CD4-positive, alpha-beta T cell treated with Interleukin-12 subunit alpha and Interleukin-12 subunit beta, for 1 hour (primary cell): ENCODE results near the gene EMC10.
"Not testable (repeated sequence)": the region's sequence is repeated elsewhere in the genome, so short reads cannot be mapped to it uniquely, and the experiment has no call there.

Experiments used
- DNase-seq: peaks from one replicate; pipeline ENCODE4 v3.0.0-alpha.2; 2020

EMC10 gene

GRCh38 chr19:50476224-50476906, at the start of gene EMC10, which contains the start of gene GARIN5A:
Gene EMC10, plus strand, starts transcription at chr19:50476507. Its CDS starts 38 bp downstream, at chr19:50476545.
Gene GARIN5A, minus strand, starts transcription at chr19:50476848. Its CDS starts 460 bp downstream, at chr19:50476388.
- DNase-seq: peak; percentile 97

GRCh38 chr19:50427318-50427925, 48.9 kb upstream of the EMC10 start:
- no peak for DNase-seq

GRCh38 chr19:50427997-50428425, 48.3 kb upstream of the EMC10 start:
- peak; percentile 50 for DNase-seq

GRCh38 chr19:50428772-50429463, 47.4 kb upstream of the EMC10 start:
- DNase-seq: no peak

- no peak for DNase-seq
Measured at GRCh38 chr19:50430888-50431342, 45.4 kb upstream of the EMC10 start.

DNA sequence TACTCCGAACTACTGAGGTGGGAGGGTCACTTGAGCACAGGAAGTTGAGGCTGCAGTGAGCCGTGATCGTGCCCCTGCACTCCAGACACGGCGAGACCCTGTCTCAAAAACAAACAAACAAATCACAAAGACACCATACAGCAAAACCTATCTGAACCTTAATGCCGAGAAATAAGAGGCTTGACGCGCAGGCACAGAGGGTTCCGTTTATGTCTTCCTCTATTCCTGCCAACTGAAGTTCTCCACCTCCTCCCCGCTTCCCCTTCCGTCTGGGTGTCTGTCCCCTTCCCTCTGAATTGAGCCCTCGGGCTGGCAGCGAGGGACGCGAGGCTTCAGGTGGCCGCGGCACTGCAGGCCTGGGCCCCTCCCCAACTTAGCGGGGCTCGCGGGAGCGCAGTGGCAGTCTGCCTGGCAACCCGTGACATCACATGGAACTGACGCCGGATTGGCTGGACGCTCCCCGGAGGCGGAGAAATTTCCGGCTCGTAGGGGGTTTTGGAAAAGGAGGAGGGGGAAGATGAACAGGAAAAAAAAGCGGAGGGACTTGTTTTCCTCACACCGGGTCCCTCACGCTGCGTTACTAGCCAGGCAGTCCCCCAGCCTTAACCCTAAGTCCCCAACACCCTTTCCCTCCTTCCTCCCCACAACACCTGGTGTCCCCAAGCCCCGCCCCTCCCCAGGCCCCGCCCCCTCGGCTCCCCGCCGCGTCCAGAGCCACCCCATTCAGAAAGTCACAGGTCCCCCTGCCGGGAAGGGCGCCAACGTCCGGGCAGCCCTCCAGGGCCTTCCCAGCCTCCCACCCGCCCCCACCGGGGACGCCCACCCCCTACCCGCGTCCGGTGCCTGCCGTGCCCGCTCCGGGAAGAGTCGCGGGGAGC, 44.7 kb upstream of the EMC10 start:
- DNase-seq: peak; percentile 91

DNA sequence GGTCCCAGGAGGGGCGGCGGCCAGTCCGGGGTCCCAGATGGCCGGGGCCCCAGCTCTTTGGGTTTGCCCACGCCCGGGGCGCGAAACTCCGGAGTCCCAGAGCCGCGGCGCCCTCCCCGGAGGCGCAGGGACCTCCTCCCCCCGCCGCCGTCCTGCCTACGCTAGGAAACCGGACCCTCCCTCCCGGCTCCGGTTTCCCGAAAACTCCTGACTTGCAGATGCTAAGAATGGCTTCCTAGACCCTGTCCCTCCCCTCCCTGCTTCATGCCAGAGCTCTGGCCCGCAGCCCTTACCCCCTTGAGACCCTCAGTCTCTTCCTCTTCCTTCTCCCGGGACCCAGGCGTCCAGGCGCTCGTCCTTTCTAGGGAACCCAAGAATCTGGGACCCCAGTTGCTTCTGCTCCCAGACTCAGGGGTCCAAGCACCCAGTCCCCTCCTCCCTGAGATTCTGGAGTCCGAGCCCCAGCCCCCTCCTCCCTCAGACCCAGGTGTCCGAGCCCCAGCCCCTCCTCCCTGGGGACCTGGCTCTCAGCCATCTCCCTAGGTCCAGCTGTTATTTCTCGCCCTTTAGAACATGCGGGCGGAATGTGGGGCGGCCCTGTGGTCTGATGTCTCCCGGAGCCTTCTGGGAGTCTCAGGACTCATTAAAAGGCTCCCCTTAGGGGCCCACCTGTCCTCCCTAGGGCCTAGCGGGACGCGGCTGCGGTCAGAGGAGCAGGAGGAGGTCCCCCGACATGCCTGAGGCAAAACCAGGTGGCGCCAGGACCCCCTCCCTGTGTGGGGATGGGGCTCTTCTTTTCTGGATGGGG, 43.9 kb upstream of the EMC10 start, which contains the start of gene MYBPC2:
TSS of gene MYBPC2 (plus strand) at position 672 of the 808 bp plus-strand sequence. CDS start at position 734, 62 bp downstream.
- DNase-seq: no peak

DNA sequence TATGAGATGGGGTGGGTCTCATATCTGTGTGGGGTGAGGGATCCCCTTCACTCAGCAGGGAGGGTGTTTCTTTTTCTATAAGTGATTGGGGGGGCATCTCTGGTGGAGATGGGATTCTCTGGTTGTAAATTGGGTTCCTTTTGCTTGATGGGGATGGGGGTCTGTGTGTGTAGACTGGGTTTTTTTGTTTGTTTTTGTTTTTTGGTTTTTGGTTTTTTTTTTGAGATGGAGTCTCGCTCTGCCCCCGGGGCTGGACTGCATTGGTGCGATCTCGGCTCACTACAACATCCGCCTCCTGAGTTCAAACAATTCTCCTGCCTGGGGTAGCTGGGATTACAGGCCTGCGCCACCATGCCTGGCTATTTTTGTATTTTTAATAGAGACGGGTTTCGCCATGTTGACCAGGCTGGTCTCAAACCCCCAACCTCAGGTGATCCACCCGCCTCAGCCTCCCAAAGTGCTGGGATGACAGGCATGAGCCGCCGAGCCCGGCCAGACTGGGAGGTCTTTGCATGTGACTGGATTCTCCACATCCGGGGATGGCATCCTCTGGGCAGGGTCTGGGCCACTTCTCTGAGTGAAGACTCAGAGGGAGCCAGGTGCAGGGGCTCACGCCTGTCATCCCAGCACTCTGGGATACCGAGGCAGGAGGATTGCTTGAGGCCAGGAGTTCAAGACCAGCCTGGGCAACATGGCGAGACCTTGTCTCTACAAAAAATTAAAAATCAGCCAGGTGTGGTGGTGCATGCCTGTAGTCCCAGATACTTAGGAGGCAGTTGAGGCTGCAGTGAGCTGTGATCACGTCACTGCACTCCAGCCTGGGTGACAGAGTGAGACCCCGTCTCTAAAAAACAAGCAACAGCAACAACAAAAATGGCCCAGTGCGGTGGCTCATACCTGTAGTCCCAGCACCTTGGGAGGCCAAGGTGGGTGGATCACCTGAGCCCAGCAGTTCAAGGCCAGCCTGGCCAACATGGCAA, 42.8 kb upstream of the EMC10 start:
- no peak for DNase-seq

DNA sequence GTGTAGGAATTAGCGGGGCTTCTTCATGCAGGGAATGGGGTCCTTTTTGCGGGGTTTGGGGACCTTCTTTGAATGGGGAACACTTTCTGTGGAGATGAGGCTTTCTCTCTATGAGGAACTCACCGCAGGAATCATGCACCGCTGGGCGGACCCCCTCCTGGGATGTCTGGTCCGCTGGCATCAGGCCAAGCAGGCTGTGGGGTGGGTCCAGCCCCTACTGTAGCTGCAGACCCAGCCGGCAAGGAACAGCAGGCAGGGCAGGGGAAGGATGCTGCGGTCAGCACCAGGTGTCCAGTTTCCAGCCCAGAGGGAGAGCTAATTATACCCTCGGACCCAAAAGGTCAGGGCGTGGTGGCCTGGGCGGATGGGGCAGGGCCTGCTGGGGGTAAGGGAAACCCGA, 41.8 kb upstream of the EMC10 start:
- DNase-seq: no peak

DNA sequence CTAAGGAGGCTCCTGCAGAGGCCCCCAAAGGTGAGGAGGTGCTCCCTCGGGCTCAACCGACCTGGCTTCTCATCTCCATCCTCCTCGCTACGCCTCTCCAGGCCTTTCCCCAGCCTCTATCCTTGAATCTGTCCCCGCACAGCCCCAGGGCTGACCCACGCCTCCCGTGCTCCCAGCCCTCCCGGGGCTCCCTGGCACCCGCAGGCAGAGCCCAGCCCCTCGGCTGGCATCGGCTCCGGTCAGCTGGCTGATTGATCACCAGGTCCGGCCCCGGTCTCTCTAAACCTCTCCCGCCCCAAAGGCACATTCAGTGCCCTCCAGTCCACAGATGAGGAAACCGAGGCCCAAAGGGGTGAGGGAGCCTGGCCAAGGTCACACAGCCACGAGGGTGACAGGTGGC, 41.1 kb upstream of the EMC10 start:
- DNase-seq: no peak

DNA sequence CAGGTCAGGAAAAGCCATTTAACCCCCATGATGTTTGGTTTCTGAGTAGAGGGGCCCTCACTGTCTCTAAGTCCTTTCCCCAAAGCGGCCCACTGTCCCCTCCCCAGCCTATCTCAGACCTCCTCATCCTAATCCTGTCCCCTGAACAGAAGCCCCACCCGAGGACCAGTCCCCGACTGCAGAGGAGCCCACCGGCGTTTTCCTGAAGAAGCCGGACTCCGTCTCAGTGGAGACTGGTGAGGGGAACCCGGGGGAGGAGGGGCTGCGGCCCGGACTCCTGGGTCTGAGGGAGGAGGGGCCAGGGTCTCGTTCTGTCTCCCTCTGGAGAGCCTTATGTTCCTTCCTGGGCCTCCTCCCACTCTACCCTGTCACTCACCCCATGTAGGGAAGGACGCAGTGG, 40.7 kb upstream of the EMC10 start:
- DNase-seq: no peak

DNA sequence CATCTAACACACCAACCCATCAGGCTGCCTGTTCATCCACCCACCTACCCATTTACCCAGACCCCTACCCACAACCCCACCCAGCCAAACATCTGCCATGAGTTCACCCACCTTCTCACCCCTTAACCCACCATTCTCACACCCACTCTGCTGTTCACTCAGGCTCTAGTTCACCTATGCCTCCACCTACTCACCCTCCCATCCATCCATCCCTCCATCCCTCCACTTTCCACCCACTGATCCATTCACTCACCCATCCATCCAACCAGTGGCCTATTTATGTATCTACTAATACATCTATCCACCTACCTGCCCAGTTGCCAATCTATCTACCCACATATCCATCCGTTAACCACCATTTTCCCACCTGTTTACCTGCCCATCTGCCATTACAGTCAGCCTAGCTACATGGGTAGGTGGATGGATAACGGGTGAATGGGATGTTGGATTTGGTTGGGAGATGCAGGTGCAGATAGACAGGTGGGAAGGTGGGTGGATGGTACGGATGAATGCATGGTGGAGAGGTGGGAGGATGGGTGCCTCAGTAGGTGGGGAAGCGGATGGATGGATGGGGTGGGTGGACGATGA, 38.4 kb upstream of the EMC10 start:
- DNase-seq: no peak

GRCh38 chr19:50439130-50439529, 37.2 kb upstream of the EMC10 start:
- DNase-seq: not testable (repeated sequence)

- no peak for DNase-seq
Measured at GRCh38 chr19:50444059-50444458, 32.2 kb upstream of the EMC10 start.

- no peak for DNase-seq
Measured at GRCh38 chr19:50447053-50447452, 29.3 kb upstream of the EMC10 start.

DNA sequence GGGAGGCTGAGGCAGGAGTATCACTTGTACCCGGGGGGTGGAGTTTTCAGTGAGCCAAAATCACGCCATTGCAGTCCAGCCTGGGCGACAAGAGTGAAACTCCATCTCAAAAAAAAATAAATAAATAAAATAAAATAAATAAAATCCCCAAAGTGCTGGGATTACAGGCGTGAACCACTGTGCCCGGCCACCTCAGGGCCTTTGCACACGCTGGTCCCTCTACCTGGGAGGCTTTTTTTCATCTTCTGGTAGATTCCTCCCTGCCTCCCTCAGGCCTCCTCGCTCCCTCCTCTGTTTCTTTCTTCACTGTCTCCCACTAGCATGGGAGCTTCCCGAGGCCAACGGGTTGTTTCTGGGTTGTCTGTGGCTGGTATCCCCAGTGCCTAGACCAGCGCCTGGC, 28.6 kb upstream of the EMC10 start:
- no peak for DNase-seq

DNA sequence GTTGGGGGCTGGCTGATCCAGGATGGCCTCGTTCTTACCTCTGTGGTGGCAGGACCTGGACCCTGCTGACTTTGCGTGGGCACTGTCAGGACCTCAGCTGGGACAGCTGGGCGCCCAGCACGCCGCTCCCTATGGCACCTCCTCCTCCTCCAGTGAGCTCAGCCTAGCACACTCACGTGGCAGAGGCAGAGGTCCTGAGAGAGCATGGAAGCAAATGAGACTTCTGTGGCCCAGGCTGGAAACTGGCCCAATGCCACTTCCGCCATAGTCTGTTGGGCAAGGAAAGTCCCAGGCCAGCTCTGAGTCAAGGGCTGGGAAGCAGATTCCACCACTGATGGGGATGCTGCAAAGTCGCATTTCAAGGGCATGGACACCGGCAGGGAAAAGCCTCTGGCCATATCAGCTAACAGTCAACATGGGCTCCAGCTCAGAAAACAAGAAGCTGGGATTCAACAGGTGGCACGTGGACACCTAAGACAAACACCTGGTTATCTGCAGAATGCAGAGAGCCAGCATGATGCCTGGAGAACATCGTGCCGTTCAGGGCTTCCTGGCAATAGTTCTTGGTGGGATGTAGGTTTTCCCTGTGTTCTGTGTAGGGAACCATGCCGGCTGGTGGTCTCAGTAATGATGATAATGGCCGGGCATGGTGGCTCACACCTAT, 26.9 kb upstream of the EMC10 start:
- no peak for DNase-seq

DNA sequence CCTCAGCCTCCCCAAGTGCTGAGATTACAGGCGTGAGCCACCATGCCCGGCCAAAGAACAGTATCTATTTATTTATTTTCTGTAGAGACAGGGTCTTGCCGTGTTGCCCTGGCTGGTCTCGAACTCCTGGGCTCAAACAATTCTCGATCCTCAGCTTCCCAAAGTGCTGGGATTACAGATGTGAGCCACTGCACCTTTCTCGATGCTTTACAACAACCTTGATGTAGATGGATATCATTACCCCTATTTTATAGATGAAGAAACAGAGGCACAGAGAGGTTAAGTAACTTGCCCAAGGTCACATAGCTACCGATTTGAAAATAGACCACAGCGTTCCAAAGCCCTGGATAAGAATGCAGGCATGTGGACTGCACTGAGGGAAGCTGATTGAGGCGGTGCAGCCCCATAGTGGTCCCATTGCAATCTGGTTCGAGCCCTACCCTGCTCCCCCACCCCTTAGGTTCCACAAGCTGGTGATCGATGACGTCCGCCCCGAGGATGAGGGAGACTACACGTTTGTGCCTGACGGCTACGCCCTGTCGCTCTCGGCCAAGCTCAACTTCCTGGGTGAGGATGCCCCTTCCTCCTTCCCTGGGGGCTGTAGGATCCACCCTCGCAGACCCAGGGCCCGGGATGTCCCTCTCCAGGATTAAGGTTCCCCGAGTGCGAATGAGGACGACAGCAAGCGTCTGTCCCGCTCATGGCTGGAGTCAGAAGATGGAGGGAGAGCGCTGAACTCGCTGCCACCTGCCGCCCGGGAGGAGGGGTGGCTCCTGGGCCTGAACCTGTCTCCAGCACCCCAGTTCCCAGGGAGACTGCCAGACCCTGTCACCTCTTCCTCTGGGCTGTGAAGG, 25.7 kb upstream of the EMC10 start:
- no peak for DNase-seq

DNA sequence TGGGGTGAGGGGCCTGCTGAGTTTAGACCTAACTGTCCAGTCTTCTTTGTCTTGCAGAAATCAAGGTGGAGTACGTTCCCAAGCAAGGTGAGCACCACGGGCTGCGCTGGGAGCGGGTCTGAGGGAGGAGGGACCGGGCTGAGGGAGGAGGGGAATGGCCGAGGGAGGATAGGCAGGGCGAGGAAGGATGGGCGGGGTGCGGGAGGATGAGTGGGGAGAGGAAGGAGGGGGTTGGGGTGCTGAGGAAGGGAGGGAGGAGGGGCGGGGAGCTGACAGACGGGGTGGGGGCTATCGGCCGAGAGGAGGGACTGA, 25.1 kb upstream of the EMC10 start:
- no peak for DNase-seq
